ENCODE data around the gene TM4SF5.
"Not testable (repeated sequence)": the region's sequence is repeated elsewhere in the genome, so short reads cannot be mapped to it uniquely, and the experiment has no call there.

Gene TM4SF5

GRCh38 chr17:4790705-4791088 lies 19.0 kb downstream of the TM4SF5 start:
- DNase-seq, result no peak

GRCh38 chr17:4795168-4795567 lies 23.5 kb downstream of the TM4SF5 start:
- DNase-seq, result no peak

DNA sequence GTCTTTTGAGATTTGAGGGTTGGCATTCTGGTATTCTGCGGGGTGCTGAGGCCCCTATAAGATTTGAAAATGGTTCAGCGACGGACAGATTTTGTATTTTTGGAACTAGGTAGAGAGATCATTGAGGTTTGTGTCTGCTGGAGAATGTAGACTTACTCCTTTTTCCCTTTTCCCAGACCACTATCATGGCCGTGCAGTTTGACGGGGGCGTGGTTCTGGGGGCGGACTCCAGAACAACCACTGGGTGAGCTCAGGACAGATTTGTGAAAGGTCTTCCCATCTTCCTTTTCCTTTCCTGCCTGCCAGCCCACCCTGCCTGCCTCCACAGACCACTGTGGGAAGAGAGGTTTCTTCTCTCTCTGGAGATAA lies 24.9 kb downstream of the TM4SF5 start:
- DNase-seq, result no peak

GRCh38 chr17:4800462-4801196 lies 28.9 kb downstream of the TM4SF5 start:
- no peak for DNase-seq

- no peak for DNase-seq
Observed at GRCh38 chr17:4802228-4802627, 30.5 kb downstream of the TM4SF5 start, which contains the start of gene C17orf114. Gene C17orf114, minus strand, starts transcription at chr17:4802328.

DNA sequence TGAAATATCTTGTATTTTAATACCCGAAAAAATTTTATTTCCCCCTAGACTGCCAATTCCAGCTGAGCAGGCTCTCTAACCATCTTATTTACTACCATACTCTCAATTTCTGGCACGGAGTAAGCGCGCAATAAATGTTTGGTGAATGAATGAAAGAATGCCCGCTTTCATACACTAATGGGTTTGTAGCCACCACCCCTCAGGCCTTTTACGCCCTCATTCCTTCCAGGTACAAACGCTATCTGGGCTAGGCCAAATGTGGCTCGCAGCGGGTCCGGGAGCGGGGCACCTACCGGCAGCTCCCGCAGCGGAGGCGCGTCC lies 34.7 kb downstream of the TM4SF5 start:
- no peak for DNase-seq

- peak; percentile 87 for DNase-seq
Observed at GRCh38 chr17:4806777-4807604, 35.3 kb downstream of the TM4SF5 start, which contains the start of gene PLD2. Gene PLD2, plus strand, starts transcription at chr17:4807152. Its CDS starts 621 bp downstream, at chr17:4807773.

DNA sequence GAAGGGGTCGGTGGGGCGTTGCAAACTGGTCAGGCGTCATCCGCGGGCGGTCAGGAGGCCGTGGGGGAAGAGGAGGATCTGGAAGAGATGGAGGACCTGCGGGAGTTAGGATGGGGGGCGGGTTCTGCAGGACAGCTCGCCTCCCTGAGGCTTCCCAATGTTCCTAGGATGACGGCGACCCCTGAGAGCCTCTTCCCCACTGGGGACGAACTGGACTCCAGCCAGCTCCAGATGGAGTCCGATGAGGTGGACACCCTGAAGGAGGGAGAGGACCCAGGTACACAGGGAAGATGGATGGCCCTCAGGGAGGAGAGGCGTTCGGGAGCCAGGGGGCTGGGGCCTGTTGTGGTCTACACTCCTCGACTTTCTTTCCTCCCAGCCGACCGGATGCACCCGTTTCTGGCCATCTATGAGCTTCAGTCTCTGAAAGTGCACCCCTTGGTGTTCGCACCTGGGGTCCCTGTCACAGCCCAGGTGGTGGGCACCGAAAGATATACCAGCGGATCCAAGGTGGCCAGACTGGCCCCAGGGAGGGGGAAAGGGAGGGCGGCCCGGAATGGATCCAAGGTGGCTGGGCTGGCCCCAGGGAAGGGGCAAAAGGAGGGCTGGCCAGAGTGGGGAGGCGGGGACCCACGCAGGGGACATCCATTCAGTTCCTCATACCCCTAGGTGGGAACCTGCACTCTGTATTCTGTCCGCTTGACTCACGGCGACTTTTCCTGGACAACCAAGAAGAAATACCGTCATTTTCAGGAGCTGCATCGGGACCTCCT lies 36.1 kb downstream of the TM4SF5 start:
- no peak for DNase-seq

DNA sequence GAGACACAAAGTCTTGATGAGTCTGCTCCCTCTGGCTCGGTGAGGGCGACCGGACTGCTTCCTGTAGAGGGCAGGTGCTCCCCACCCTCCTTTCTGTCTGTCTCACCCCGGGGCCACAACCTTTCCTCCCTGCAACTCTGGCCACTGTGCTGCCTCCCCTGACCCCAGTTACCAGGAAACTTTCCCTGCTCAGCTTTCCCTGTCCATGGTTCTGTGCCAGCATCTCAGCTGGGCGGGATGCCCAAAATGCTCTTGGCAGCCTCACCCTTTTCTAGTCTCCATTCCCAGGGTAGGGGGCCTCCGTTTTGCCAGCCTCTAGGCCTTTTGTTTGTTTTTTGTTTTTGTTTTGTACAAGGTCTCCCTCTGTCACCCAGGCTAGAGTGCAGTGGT lies 36.7 kb downstream of the TM4SF5 start:
- no peak for DNase-seq

DNA sequence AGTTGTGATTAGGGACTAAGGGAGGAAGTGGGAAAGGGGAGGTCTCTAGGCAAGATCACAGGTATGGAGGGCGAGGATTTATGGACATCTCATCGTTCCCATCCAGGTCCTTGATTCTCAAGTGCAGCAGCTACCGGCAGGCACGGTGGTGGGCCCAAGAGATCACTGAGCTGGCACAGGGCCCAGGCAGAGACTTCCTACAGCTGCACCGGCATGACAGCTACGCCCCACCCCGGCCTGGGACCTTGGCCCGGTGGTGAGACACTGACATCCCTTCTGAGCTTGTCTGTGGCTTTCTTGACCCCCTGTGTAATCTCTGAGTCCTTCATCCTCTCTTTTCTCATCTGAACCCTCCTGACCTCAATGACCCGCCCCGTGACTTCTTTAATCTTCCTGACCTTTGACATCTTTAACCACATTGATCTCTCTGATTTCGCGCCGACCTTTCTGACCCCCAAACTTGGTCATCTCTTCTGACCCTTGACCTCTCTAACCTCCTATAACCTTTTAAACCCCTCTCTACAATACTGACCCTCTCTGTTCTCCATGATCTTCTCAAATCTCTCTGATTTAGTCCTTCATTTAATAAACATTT lies 39.1 kb downstream of the TM4SF5 start:
- DNase-seq, result no peak

DNA sequence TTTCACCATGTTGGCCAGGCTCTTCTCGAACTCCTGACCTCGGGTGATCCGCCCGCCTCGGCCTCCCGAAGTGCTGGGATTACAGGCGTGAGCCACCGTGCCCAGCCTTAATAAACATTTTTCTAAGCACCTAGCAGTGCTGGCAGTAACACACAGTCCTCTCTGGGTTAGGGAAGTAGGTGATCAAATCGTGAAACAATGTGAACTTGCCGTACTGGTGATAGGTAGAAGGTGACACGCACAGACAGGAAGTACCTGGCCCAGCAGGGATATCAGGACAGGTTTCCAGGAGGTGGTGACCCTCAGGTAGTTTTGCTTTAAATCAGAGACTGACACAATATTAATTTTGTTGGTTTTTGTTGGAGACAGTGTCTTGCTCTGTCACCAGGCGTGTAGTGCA lies 39.8 kb downstream of the TM4SF5 start:
- no peak for DNase-seq

DNA sequence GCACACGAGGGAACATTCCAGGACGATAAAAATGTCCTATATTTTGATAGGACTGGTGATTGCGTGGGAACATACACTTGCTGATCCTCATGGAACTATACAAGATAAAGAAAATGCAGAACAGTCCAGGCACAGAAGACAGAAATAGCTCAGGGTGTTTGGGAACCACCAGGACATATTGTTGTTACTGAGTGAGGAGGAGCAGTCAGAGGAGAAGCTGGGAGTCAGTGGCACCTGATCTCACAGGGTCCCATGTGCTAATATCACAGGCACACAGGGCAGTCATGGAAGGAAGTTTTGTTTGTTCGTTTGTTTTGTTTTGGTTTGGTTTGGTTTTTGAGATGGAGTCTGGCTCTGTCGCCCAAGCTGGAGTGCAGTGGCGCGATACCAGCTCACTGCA lies 41.0 kb downstream of the TM4SF5 start:
- DNase-seq, result no peak

- DNase-seq, result no peak
Observed at GRCh38 chr17:4815043-4815675, 43.5 kb downstream of the TM4SF5 start.

DNA sequence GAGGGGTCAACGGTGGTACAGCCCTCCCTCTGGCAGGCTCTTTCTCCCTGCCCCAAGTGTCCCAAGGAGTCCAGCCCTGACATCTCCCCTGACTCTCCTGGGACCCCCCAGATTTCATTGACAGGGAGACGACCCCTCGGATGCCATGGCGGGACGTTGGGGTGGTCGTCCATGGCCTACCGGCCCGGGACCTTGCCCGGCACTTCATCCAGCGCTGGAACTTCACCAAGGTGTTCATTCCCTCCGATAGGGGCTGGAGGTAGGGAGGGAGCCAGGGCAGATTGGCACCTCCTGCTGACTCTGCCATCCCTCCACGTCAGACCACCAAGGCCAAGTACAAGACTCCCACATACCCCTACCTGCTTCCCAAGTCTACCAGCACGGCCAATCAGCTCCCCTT lies 45.1 kb downstream of the TM4SF5 start:
- no peak for DNase-seq

- no peak for DNase-seq
Observed at GRCh38 chr17:4818276-4818675, 46.6 kb downstream of the TM4SF5 start.

DNA sequence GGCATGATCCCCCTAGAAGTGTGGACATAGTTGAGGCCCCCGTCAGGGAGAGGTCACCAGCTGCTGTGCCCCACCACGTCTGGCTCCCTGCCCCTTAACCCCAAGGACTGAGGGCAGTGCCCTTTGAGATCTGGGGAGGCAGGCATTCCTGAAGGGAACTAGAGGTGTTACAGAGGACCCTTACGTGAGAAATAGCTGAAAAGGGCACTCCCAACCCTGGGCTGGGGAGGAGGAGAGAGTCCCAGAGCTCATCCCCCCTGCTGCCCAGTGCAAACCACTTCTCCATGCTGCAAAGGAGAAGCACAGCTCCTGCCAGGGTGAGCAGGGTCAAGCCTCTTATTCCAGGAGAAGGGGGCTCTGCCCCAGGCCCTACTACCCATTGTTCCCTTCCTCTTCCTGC lies 51.1 kb downstream of the TM4SF5 start:
- DNase-seq, result no peak

GRCh38 chr17:4823373-4824089 lies 51.8 kb downstream of the TM4SF5 start:
- no peak for DNase-seq

DNA sequence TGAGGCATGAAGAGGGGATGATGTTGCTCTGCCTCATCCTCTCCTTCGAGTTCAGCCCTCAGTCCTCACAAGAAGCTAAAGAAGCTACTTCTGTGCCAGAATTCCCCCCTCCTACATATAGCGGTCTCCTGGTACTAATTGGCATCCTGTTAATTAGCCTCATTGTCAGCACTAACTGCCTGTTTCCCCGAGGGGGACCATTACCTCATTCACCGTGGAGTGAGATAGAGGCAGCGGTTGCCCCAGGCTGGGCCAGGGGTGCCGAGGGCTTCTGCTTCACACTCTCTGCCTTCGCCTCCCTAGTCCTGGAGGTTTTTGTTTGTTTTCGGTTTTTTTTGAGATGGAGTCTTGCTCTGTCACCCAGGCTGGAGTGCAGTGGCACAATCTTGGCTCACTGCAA lies 55.7 kb downstream of the TM4SF5 start:
- no peak for DNase-seq

GRCh38 chr17:4832829-4833177 lies 61.1 kb downstream of the TM4SF5 start:
- DNase-seq, result not testable (repeated sequence)
